Measurements from ENCODE around the gene NIM1K. TPM values are rescaled to one million over a fixed set of nuclear protein-coding genes. Genes with fewer than 3 reads are reported as not detected.

NIM1K gene
- total and polyA plus RNA-seq, 4 donors, result 7.9 to 18.4 (median 13.0) TPM

GRCh38 chr5:43281840-43282658 is 90.0 kb downstream of the NIM1K start:
- Histone ChIP-seq H3K4me1 (ENCODE audit: control insufficient read depth, insufficient read depth, low read length) (no peaks in the 10 kb centered on the region), H3K4me3 (ENCODE audit: low read depth, low read length) (no peak overlapping the region), H3K27ac (ENCODE audit: low read depth, low read length) (no peak overlapping the region), H3K36me3 (ENCODE audit: control insufficient read depth, insufficient read depth, low read length) (peaks cover 22% of the 10 kb centered on the region), H3K9me3 (ENCODE audit: control insufficient read depth, insufficient read depth, low read length) (no peaks in the 10 kb centered on the region), H3K27me3 (ENCODE audit: control insufficient read depth, insufficient read depth, low read length) (no peaks in the 10 kb centered on the region)
- DNase-seq (ENCODE audit: low read depth in 4 of 6, low spot score in 6 of 6), result no peak
- 90% methylated on average over 5 of the region's 7 CpGs for WGBS (ENCODE audit: insufficient coverage)

GRCh38 chr5:43286623-43287022 is 94.6 kb downstream of the NIM1K start:
- no peaks in the 10 kb centered on the region for H3K9me3 ChIP-seq (ENCODE audit: control insufficient read depth, insufficient read depth, low read length)
- H3K36me3 ChIP-seq (ENCODE audit: control insufficient read depth, insufficient read depth, low read length), result peaks cover 17% of the 10 kb centered on the region
- DNase-seq (ENCODE audit: low read depth in 4 of 6, low spot score in 6 of 6), result no peak

GRCh38 chr5:43287493-43287892 is 95.5 kb downstream of the NIM1K start:
- no peak for DNase-seq (ENCODE audit: low read depth in 4 of 6, low spot score in 6 of 6)
- Histone ChIP-seq H3K4me1 (ENCODE audit: control insufficient read depth, insufficient read depth, low read length) (no peaks in the 10 kb centered on the region), H3K9me3 (ENCODE audit: control insufficient read depth, insufficient read depth, low read length) (no peaks in the 10 kb centered on the region), H3K36me3 (ENCODE audit: control insufficient read depth, insufficient read depth, low read length) (peaks cover 25% of the 10 kb centered on the region), H3K27ac (ENCODE audit: low read depth, low read length) (no peak overlapping the region), H3K27me3 (ENCODE audit: control insufficient read depth, insufficient read depth, low read length) (no peaks in the 10 kb centered on the region), H3K4me3 (ENCODE audit: low read depth, low read length) (no peak overlapping the region)
- 100% methylated on average over 3 of the region's 4 CpGs for WGBS (ENCODE audit: insufficient coverage)

More at GRCh38 chr5:43286623-43287022, 94.6 kb downstream of the NIM1K start:
- no peaks in the 10 kb centered on the region for H3K27me3 ChIP-seq (ENCODE audit: control insufficient read depth, insufficient read depth, low read length)
- no peak overlapping the region for H3K27ac ChIP-seq (ENCODE audit: low read depth, low read length)
- no peak overlapping the region for H3K4me3 ChIP-seq (ENCODE audit: low read depth, low read length)
- no peaks in the 10 kb centered on the region for H3K4me1 ChIP-seq (ENCODE audit: control insufficient read depth, insufficient read depth, low read length)

GRCh38 chr5:43288269-43288831 is 96.3 kb downstream of the NIM1K start:
- Histone ChIP-seq H3K27ac (ENCODE audit: low read depth, low read length) (no peak overlapping the region), H3K27me3 (ENCODE audit: control insufficient read depth, insufficient read depth, low read length) (no peaks in the 10 kb centered on the region), H3K36me3 (ENCODE audit: control insufficient read depth, insufficient read depth, low read length) (peaks cover 25% of the 10 kb centered on the region), H3K9me3 (ENCODE audit: control insufficient read depth, insufficient read depth, low read length) (no peaks in the 10 kb centered on the region), H3K4me3 (ENCODE audit: low read depth, low read length) (no peak overlapping the region), H3K4me1 (ENCODE audit: control insufficient read depth, insufficient read depth, low read length) (no peaks in the 10 kb centered on the region)
- WGBS (ENCODE audit: insufficient coverage), result no CpG with 5 or more reads among the region's 1 CpG
- DNase-seq (ENCODE audit: low read depth in 4 of 6, low spot score in 6 of 6), result no peak

GRCh38 chr5:43290726-43291125 is 98.7 kb downstream of the NIM1K start:
- H3K36me3 ChIP-seq (ENCODE audit: control insufficient read depth, insufficient read depth, low read length), result peaks cover 28% of the 10 kb centered on the region
- DNase-seq (ENCODE audit: low read depth in 4 of 6, low spot score in 6 of 6), result no peak
- no peak overlapping the region for H3K27ac ChIP-seq (ENCODE audit: low read depth, low read length)
- H3K4me3 ChIP-seq (ENCODE audit: low read depth, low read length), result no peak overlapping the region
- no peaks in the 10 kb centered on the region for H3K27me3 ChIP-seq (ENCODE audit: control insufficient read depth, insufficient read depth, low read length)
- no peaks in the 10 kb centered on the region for H3K4me1 ChIP-seq (ENCODE audit: control insufficient read depth, insufficient read depth, low read length)
- no peaks in the 10 kb centered on the region for H3K9me3 ChIP-seq (ENCODE audit: control insufficient read depth, insufficient read depth, low read length)
- 90% methylated on average over 2 of the region's 2 CpGs for WGBS (ENCODE audit: insufficient coverage)

- no peak overlapping the region for H3K27ac ChIP-seq (ENCODE audit: low read depth, low read length)
- no peak for DNase-seq (ENCODE audit: low read depth in 4 of 6, low spot score in 6 of 6)
- peaks cover 22% of the 10 kb centered on the region for H3K36me3 ChIP-seq (ENCODE audit: control insufficient read depth, insufficient read depth, low read length)
- no peaks in the 10 kb centered on the region for H3K9me3 ChIP-seq (ENCODE audit: control insufficient read depth, insufficient read depth, low read length)
- H3K4me3 ChIP-seq (ENCODE audit: low read depth, low read length), result no peak overlapping the region
- H3K4me1 ChIP-seq (ENCODE audit: control insufficient read depth, insufficient read depth, low read length), result no peaks in the 10 kb centered on the region
- no peaks in the 10 kb centered on the region for H3K27me3 ChIP-seq (ENCODE audit: control insufficient read depth, insufficient read depth, low read length)
These were observed 102.2 kb downstream of the NIM1K start for GRCh38 chr5:43294226-43294625.

- Histone ChIP-seq H3K27me3 (ENCODE audit: control insufficient read depth, insufficient read depth, low read length) (no peaks in the 10 kb centered on the region), H3K4me1 (ENCODE audit: control insufficient read depth, insufficient read depth, low read length) (no peaks in the 10 kb centered on the region), H3K4me3 (ENCODE audit: low read depth, low read length) (no peak overlapping the region), H3K9me3 (ENCODE audit: control insufficient read depth, insufficient read depth, low read length) (no peaks in the 10 kb centered on the region), H3K36me3 (ENCODE audit: control insufficient read depth, insufficient read depth, low read length) (peaks cover 22% of the 10 kb centered on the region), H3K27ac (ENCODE audit: low read depth, low read length) (no peak overlapping the region)
- no peak for DNase-seq (ENCODE audit: low read depth in 4 of 6, low spot score in 6 of 6)
- WGBS (ENCODE audit: insufficient coverage), result 40% methylated on average over 1 of the region's 2 CpGs
These were observed 103.2 kb downstream of the NIM1K start for GRCh38 chr5:43295202-43295601.

- H3K27ac ChIP-seq (ENCODE audit: low read depth, low read length), result no peak overlapping the region
- no peaks in the 10 kb centered on the region for H3K27me3 ChIP-seq (ENCODE audit: control insufficient read depth, insufficient read depth, low read length)
- no peaks in the 10 kb centered on the region for H3K4me1 ChIP-seq (ENCODE audit: control insufficient read depth, insufficient read depth, low read length)
- H3K4me3 ChIP-seq (ENCODE audit: low read depth, low read length), result no peak overlapping the region
- H3K9me3 ChIP-seq (ENCODE audit: control insufficient read depth, insufficient read depth, low read length), result no peaks in the 10 kb centered on the region
- WGBS (ENCODE audit: insufficient coverage), result no CpG with 5 or more reads among the region's 2 CpGs
- no peak for DNase-seq (ENCODE audit: low read depth in 4 of 6, low spot score in 6 of 6)
- H3K36me3 ChIP-seq (ENCODE audit: control insufficient read depth, insufficient read depth, low read length), result peaks cover 22% of the 10 kb centered on the region
These were observed 104.8 kb downstream of the NIM1K start for GRCh38 chr5:43296835-43297234.

- H3K27ac ChIP-seq (ENCODE audit: low read depth, low read length), result no peak overlapping the region
- DNase-seq (ENCODE audit: low read depth in 4 of 6, low spot score in 6 of 6), result peak in 1 of 6 donors; percentile 15
- WGBS (ENCODE audit: insufficient coverage), result 58% methylated on average over 2 of the region's 5 CpGs
- H3K9me3 ChIP-seq (ENCODE audit: control insufficient read depth, insufficient read depth, low read length), result no peaks in the 10 kb centered on the region
- peaks cover 16% of the 10 kb centered on the region for H3K36me3 ChIP-seq (ENCODE audit: control insufficient read depth, insufficient read depth, low read length)
- no peaks in the 10 kb centered on the region for H3K27me3 ChIP-seq (ENCODE audit: control insufficient read depth, insufficient read depth, low read length)
- peaks cover 3% of the 10 kb centered on the region for H3K4me1 ChIP-seq (ENCODE audit: control insufficient read depth, insufficient read depth, low read length)
- H3K4me3 ChIP-seq (ENCODE audit: low read depth, low read length), result no peak overlapping the region
These were observed 106.4 kb downstream of the NIM1K start for GRCh38 chr5:43298443-43298842.

- 80% methylated on average over 1 of the region's 1 CpG for WGBS (ENCODE audit: insufficient coverage)
- DNase-seq (ENCODE audit: low read depth in 4 of 6, low spot score in 6 of 6), result no peak
- Histone ChIP-seq H3K36me3 (ENCODE audit: control insufficient read depth, insufficient read depth, low read length) (peaks cover 14% of the 10 kb centered on the region), H3K4me3 (ENCODE audit: low read depth, low read length) (no peak overlapping the region), H3K9me3 (ENCODE audit: control insufficient read depth, insufficient read depth, low read length) (no peaks in the 10 kb centered on the region), H3K27me3 (ENCODE audit: control insufficient read depth, insufficient read depth, low read length) (no peaks in the 10 kb centered on the region), H3K27ac (ENCODE audit: low read depth, low read length) (no peak overlapping the region), H3K4me1 (ENCODE audit: control insufficient read depth, insufficient read depth, low read length) (peaks cover 3% of the 10 kb centered on the region)
These were observed 108.1 kb downstream of the NIM1K start for GRCh38 chr5:43300112-43300511.

Measured in spinal cord (tissue), 10 donors.